ENCODE results near the gene APBA1. TPM values are rescaled to one million over a fixed set of nuclear protein-coding genes. Genes with fewer than 3 reads are reported as not detected.

The APBA1 gene
- total and polyA plus RNA-seq, 7 donors = 0.23 to 4.2 (median 0.81) TPM

GRCh38 chr9:69715825-69716224 lies 43.7 kb upstream of the APBA1 start:
- no peak overlapping the region for H3K27ac ChIP-seq
- H3K27me3 ChIP-seq (ENCODE audit: insufficient read depth in 3 of 3, low read length in 2 of 3) = no peaks in the 10 kb centered on the region
- WGBS, 3 donors = 96 to 100% (median 98%) methylated on average over 1 of the region's 1 CpG
- no peaks in the 10 kb centered on the region for H3K4me1 ChIP-seq
- H3K9me3 ChIP-seq = no peaks in the 10 kb centered on the region
- no peak overlapping the region for H3K4me3 ChIP-seq
- TF ChIP-seq, protein P1, sequence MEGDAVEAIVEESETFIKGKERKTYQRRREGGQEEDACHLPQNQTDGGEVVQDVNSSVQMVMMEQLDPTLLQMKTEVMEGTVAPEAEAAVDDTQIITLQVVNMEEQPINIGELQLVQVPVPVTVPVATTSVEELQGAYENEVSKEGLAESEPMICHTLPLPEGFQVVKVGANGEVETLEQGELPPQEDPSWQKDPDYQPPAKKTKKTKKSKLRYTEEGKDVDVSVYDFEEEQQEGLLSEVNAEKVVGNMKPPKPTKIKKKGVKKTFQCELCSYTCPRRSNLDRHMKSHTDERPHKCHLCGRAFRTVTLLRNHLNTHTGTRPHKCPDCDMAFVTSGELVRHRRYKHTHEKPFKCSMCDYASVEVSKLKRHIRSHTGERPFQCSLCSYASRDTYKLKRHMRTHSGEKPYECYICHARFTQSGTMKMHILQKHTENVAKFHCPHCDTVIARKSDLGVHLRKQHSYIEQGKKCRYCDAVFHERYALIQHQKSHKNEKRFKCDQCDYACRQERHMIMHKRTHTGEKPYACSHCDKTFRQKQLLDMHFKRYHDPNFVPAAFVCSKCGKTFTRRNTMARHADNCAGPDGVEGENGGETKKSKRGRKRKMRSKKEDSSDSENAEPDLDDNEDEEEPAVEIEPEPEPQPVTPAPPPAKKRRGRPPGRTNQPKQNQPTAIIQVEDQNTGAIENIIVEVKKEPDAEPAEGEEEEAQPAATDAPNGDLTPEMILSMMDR (IDR thresholded peaks at IDR 0.05) = no peak
- ATAC-seq = no peak
- intact Hi-C loops (cut with DNase I) = no loop called here
- peaks cover 4 to 88% of the 10 kb centered on the region in 2 donors for H3K36me3 ChIP-seq (ENCODE audit: insufficient read depth in 1 of 2, low read depth in 1 of 2)
- no peak for DNase-seq

- no peak overlapping the region for H3K27ac ChIP-seq
- TF ChIP-seq, protein P1 (IDR thresholded peaks at IDR 0.05) = no peak
- intact Hi-C loops (cut with DNase I) = no loop called here
- DNase-seq (no peak), ATAC-seq (no peak)
- H3K36me3 ChIP-seq (ENCODE audit: insufficient read depth in 1 of 2, low read depth in 1 of 2) = peaks cover 0 to 88% of the 10 kb centered on the region in 2 donors
- H3K27me3 ChIP-seq (ENCODE audit: insufficient read depth in 3 of 3, low read length in 2 of 3) = no peaks in the 10 kb centered on the region
- H3K4me3 ChIP-seq = no peak overlapping the region
- H3K9me3 ChIP-seq = no peaks in the 10 kb centered on the region
- 96 to 99% (median 98%) methylated on average over 3 of the region's 3 CpGs for WGBS, 3 donors
- no peaks in the 10 kb centered on the region for H3K4me1 ChIP-seq
These were observed 42.9 kb upstream of the APBA1 start for GRCh38 chr9:69715096-69715495.

GRCh38 chr9:69697475-69697874 lies 25.3 kb upstream of the APBA1 start:
- Histone ChIP-seq H3K9me3 (peaks cover 53% of the 10 kb centered on the region), H3K27me3 (ENCODE audit: insufficient read depth in 3 of 3, low read length in 2 of 3) (no peaks in the 10 kb centered on the region), H3K4me3 (no peak overlapping the region), H3K27ac (no peak overlapping the region), H3K36me3 (ENCODE audit: insufficient read depth in 1 of 2, low read depth in 1 of 2) (no peaks in the 10 kb centered on the region), H3K4me1 (no peaks in the 10 kb centered on the region)
- TF ChIP-seq, protein P1 (IDR thresholded peaks at IDR 0.05) = no peak
- 86 to 90% (median 87%) methylated on average over 2 of the region's 2 CpGs for WGBS, 3 donors
- ATAC-seq = no peak
- intact Hi-C loops (cut with DNase I) = no loop called here
- DNase-seq = no peak

- DNase-seq = no peak
- 93 to 98% (median 93%) methylated on average over 2 of the region's 2 CpGs for WGBS, 3 donors
- no peak for ATAC-seq
- TF ChIP-seq, protein P1 (IDR thresholded peaks at IDR 0.05) = no peak
- H3K4me1 ChIP-seq = no peaks in the 10 kb centered on the region
- H3K4me3 ChIP-seq = no peak overlapping the region
- intact Hi-C loops (cut with DNase I) = no loop called here
- H3K27ac ChIP-seq = no peak overlapping the region
- no peaks in the 10 kb centered on the region for H3K36me3 ChIP-seq (ENCODE audit: insufficient read depth in 1 of 2, low read depth in 1 of 2)
- H3K27me3 ChIP-seq (ENCODE audit: insufficient read depth in 3 of 3, low read length in 2 of 3) = no peaks in the 10 kb centered on the region
- H3K9me3 ChIP-seq = peaks cover 47% of the 10 kb centered on the region
These were observed 24.6 kb upstream of the APBA1 start for GRCh38 chr9:69696802-69697201.

GRCh38 chr9:69689991-69690538 lies 17.9 kb upstream of the APBA1 start:
- TF ChIP-seq, protein P1 (IDR thresholded peaks at IDR 0.05) = no peak
- Histone ChIP-seq H3K4me1 (no peaks in the 10 kb centered on the region), H3K27ac (no peak overlapping the region), H3K4me3 (no peak overlapping the region), H3K27me3 (ENCODE audit: insufficient read depth in 3 of 3, low read length in 2 of 3) (no peaks in the 10 kb centered on the region), H3K9me3 (peaks cover 10% of the 10 kb centered on the region), H3K36me3 (ENCODE audit: insufficient read depth in 1 of 2, low read depth in 1 of 2) (no peaks in the 10 kb centered on the region)
- DNase-seq = no peak
- 60 to 75% (median 75%) methylated on average over 2 of the region's 2 CpGs for whole genome bisulfite sequencing, 3 donors
- intact Hi-C loops (cut with DNase I) = no loop called here
- ATAC-seq = no peak

Measured in psoas muscle (tissue), 8 donors.